Testis (tissue), 2 donors: ENCODE data around the gene POLR3H.

Experiments
- POLR2A ChIP-seq: fragments of 450-650 bp; IDR thresholded peaks from one replicate; pipeline ENCODE4 v1.6.1; 2017; ENCODE audit warnings: antibody characterized with exemption, mild to moderate bottlenecking, moderate library complexity
- TF ChIP-seq, protein P1 (sequence below), 3 experiments: fragments of 450-650 bp in 2 of 3; fragments of 200-600 bp in 1 of 3; sonication (generic) in 1 of 3; IDR thresholded peaks; one replicate each; pipeline ENCODE4 v1.5.1; 2016 to 2019; ENCODE audit warnings: antibody characterized with exemption in 3 of 3, mild to moderate bottlenecking in 2 of 3, moderate library complexity in 1 of 3

DNA sequence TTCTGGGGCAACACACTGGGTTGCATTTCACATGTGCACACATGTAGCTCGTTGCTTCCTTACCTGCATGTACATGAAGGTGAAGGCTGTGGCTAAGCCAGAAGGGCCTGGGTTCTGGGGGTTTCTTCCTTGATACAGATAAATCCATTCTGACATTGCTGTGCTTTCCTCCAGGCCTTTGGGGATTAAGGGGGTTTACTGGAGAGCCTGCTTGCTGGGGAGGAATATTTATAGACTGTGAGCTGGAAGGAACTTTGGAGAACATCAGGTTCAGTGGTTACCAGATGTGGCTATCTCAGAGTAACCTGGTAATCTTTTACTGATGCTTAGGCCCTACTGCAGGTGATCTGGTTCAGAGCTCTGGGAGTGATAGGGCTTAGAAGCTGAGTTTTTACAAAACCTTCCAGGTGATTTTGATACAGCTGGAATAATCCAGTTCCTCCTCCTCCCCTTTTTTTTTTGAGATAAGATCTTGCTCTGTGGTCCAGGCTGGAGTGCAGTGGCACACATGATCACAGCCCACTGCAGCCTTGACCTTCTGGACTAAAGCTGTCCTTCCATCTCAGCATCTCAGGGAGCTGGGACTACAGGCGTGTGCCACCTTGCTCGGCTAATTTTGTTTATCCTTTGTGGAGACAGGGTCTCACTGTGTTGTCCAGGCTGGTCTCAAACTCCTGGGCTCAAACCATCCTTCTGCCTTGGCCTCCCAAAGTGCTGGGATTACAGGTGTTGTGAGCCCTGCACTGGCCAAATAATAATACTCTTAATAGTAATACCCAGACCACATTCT lies 55.5 kb downstream of the POLR3H start:
- TF ChIP-seq, protein P1, sequence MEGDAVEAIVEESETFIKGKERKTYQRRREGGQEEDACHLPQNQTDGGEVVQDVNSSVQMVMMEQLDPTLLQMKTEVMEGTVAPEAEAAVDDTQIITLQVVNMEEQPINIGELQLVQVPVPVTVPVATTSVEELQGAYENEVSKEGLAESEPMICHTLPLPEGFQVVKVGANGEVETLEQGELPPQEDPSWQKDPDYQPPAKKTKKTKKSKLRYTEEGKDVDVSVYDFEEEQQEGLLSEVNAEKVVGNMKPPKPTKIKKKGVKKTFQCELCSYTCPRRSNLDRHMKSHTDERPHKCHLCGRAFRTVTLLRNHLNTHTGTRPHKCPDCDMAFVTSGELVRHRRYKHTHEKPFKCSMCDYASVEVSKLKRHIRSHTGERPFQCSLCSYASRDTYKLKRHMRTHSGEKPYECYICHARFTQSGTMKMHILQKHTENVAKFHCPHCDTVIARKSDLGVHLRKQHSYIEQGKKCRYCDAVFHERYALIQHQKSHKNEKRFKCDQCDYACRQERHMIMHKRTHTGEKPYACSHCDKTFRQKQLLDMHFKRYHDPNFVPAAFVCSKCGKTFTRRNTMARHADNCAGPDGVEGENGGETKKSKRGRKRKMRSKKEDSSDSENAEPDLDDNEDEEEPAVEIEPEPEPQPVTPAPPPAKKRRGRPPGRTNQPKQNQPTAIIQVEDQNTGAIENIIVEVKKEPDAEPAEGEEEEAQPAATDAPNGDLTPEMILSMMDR (IDR thresholded peaks at IDR 0.05): no peak
- TF ChIP-seq POLR2A: no peak
